Lower lobe of right lung (tissue), 2 donors: ENCODE measurements around the gene CFAP99. TPM values are rescaled to one million over a fixed set of nuclear protein-coding genes. Genes with fewer than 3 reads are reported as not detected.

Experiments used
- ATAC-seq, 2 donors: fragments of 200-7000 bp; cut with Tn5 transposase; one replicate each; pipeline ENCODE4 v1.9.1; 2020 to 2022; ENCODE audit warnings: mild to moderate bottlenecking in 2 of 2, moderate library complexity in 2 of 2
- DNase-seq: peaks from one replicate; pipeline ENCODE4 v3.0.0-alpha.2; 2020
- H3K27ac ChIP-seq: fragments of 200-600 bp; one replicate; pipeline ENCODE4 v1.8.0; 2022
- H3K27me3 ChIP-seq: fragments of 200-600 bp; one replicate; pipeline ENCODE4 v1.8.0; 2022; ENCODE audit warnings: low read depth
- H3K36me3 ChIP-seq: fragments of 200-600 bp; one replicate; pipeline ENCODE4 v1.8.0; 2022; ENCODE audit warnings: mild to moderate bottlenecking
- H3K4me1 ChIP-seq: fragments of 200-600 bp; one replicate; pipeline ENCODE4 v1.8.0; 2022
- H3K4me3 ChIP-seq: fragments of 200-600 bp; one replicate; pipeline ENCODE4 v1.8.0; 2022; ENCODE audit warnings: mild to moderate bottlenecking
- H3K9me3 ChIP-seq: fragments of 200-600 bp; one replicate; pipeline ENCODE4 v1.8.0; 2022
- CTCF ChIP-seq: fragments of 200-600 bp; IDR thresholded peaks from one replicate; pipeline ENCODE4 v1.8.0; 2022; ENCODE audit warnings: antibody characterized with exemption, mild to moderate bottlenecking
- intact Hi-C: fragments of 100-400 bp; cut with DNase I; formaldehyde crosslinking; loops from one replicate; pipeline ENCODE4 v1.11.0; 2022
- total RNA-seq: library from RNA; stranded (reverse); fragmentation: NEBNext Ultra II Directional; extraction: Animal tissue kit (Norgen Biotek cat#: 25700); gene quantifications from one replicate; pipeline ENCODE4 v1.2.1, GENCODE V29; 2021
- donor health status: DM: no; HTN: yes; CAD: no; lungs with severe emphysema.

Gene CFAP99
- total RNA-seq, 1 donor from 2014 or later: 4.3 TPM

- no peak overlapping the region for H3K4me3 ChIP-seq
- no peaks in the 10 kb centered on the region for H3K36me3 ChIP-seq
- no peak overlapping the region for H3K27ac ChIP-seq
- no peaks in the 10 kb centered on the region for H3K27me3 ChIP-seq
- TF ChIP-seq CTCF: no peak
- H3K4me1 ChIP-seq: peaks cover 28% of the 10 kb centered on the region
- intact Hi-C loops: no loop called here
- ATAC-seq (no peak), DNase-seq (no peak)
- H3K9me3 ChIP-seq: no peaks in the 10 kb centered on the region
Observed at GRCh38 chr4:2409381-2409783, 9.4 kb upstream of the CFAP99 start.

GRCh38 chr4:2411786-2412510, 6.8 kb upstream of the CFAP99 start:
- H3K27ac ChIP-seq: peak overlapping the region; percentile 79
- intact Hi-C loops: no loop called here
- H3K9me3 ChIP-seq: no peaks in the 10 kb centered on the region
- H3K4me1 ChIP-seq: peaks cover 44% of the 10 kb centered on the region
- DNase-seq (no peak), ATAC-seq (no peak)
- no peaks in the 10 kb centered on the region for H3K36me3 ChIP-seq
- H3K4me3 ChIP-seq: no peak overlapping the region
- peaks cover 5% of the 10 kb centered on the region for H3K27me3 ChIP-seq
- no peak for TF ChIP-seq CTCF

GRCh38 chr4:2412534-2412884, 6.2 kb upstream of the CFAP99 start:
- peak; percentile 14 to 19 for ATAC-seq

GRCh38 chr4:2412885-2413716, 5.7 kb upstream of the CFAP99 start:
- peak; percentile 87 for DNase-seq
- no peaks in the 10 kb centered on the region for H3K9me3 ChIP-seq
- intact Hi-C loops: no loop called here

More at GRCh38 chr4:2412534-2412884, 6.2 kb upstream of the CFAP99 start:
- Histone ChIP-seq H3K9me3 (no peaks in the 10 kb centered on the region), H3K27me3 (peaks cover 5% of the 10 kb centered on the region), H3K27ac (peak overlapping the region; percentile 79), H3K4me3 (peak overlapping the region; percentile 40), H3K36me3 (no peaks in the 10 kb centered on the region), H3K4me1 (peaks cover 47% of the 10 kb centered on the region)
- TF ChIP-seq CTCF: no peak
- DNase-seq: no peak
- intact Hi-C loops: no loop called here

More at GRCh38 chr4:2412885-2413716, 5.7 kb upstream of the CFAP99 start:
- peak overlapping the region; percentile 40 for H3K4me3 ChIP-seq
- ATAC-seq: peak; percentile 90 to 93
- peak overlapping the region; percentile 79 for H3K27ac ChIP-seq
- no peaks in the 10 kb centered on the region for H3K36me3 ChIP-seq
- peaks cover 52% of the 10 kb centered on the region for H3K4me1 ChIP-seq
- TF ChIP-seq CTCF: peak; percentile 37
- H3K27me3 ChIP-seq: peaks cover 5% of the 10 kb centered on the region
